NCI-H2196 treated with DMSO at 0.1 percent for 48 hours (cell line): ENCODE data around the gene FCGR3B.
"Not testable (repeated sequence)": the region's sequence is repeated elsewhere in the genome, so short reads cannot be mapped to it uniquely, and the experiment has no call there.

Experiments
- DNase-seq: peaks from one replicate; lab custom pipeline; 2025; ENCODE audit not compliant: unreplicated experiment; lab: John Stamatoyannopoulos, UW

FCGR3B gene

DNA sequence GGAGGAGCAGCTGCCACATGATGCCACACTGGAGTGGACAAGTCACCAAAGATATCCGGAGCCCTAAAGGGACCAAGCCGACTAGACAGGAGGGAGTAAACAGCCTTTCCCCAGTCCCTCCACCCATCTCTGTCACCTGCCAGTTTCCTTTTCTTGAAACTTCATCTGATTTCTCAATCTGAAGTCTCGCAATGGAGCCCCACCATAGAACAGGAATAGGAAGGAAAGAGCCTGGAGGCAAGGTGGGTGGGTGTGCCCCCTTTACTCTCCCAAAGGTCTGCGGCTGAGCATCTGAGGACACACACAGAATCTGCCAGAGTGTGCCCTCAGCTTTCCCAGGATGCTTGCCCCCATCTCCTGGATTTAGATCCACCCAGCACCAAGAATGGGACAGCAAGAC is at the start of gene FCGR3B:
TSS of gene FCGR3B (minus strand) at position 101 of the 400 bp plus-strand sequence. CDS start at position 19, 82 bp downstream.
- DNase-seq, result no peak

DNA sequence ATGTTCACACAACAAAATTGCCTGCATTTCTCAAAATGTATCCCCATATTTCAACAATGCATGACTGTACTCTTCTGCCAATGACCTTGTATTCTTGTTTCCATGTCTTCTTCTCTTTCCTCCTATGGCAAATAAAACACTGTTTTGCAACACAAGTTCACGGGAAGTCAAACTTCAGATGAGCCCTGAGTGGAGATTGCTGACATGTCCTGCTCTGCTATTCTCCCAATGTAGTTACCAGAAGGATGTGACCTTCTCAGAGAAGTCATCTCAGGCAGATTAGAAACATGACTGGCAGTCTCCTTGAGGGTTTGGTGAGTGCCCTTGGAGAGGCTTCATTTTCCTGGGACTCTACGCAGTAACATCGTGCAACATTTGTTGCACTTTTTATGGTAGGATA is 47.5 kb upstream of the FCGR3B start:
- no peak for DNase-seq

DNA sequence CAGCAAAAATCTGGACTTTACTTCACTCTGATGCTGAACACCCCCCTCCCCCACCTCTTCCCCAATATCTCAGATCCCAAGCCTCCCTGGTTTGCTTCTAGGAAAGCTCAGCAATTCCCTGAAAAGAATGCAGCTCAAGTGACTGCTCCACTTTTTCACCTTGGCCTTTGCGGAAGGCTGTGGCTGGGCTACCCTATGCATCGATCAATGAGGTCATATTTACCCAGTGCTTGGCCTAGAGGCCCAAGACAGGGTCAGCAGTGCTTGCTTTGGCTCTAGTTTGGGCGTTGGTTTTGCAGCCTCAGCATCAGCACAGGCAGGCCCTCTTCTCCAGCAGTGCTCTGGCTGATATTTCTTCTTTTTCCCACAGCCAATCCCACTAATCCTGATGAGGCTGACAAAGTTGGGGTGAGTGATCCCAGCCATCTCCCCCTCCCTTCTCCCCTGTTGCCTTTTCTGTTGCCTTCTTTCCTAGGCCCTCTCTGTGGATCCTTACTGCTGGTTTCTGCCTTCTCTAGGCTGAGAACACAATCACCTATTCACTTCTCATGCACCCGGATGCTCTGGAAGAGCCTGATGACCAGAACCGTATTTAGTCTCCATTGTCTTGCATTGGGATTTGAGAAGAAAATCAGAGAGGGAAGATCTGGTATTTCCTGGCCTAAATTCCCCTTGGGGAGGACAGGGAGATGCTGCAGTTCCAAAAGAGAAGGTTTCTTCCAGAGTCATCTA is 46.1 kb upstream of the FCGR3B start:
- DNase-seq, result no peak

DNA sequence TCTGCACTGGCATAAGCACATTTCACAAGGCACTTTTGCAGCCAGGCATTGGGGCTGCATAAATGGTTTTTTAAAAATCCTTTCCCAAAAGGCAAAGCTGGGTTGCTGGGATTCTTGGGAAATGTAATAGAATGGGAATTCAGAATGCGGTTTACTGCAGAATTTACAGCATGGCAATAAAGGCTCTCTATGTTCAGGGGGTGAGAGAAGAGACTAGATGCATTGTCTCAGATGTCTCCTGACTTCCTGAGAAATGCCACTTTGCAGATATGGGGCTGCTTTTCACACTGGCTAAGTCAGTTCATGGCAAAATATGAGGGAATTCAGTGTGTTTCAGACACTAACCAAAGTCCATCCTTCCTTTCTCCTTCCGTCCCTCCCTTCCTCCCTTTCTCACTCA is 45.5 kb upstream of the FCGR3B start:
- DNase-seq, result no peak

DNA sequence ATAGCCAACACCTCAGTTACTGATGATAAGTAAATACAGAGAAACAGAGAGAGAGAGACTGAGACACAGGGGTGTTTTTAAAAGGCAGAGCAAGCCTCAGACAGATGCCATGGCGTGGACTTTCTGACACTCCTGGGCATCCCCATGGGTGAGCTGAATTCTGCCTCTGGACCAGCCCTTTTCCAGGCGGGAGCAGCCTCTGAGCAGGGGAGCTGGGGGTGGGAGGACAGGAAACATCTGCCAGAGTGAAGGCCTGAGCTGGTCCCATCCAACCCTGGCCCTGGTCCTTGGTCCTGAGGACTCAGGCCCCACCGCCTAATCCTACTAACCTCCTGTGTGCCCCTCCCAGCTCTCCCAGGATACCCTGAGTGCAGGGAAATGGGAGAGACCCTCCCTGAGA is 43.9 kb upstream of the FCGR3B start:
- not testable (repeated sequence) for DNase-seq

DNA sequence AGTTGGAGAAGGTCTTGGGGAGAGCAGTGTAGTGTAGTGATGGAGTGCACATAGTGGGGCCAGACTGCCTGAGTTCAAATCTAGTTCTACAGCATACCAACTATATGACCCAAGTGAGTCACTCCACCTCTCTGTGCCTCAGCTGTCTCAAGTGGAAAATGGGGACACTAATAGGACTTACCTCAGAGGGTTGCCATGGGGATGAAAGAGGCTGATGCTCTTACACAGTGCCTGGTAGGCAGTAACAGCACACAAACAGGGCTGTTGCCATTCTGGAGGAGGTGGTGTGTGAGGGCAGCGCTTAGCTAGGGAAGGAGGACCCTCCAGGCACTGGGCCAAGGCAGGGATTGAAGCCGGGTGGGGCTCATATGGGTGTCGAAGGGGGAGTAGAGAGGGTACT is 43.5 kb upstream of the FCGR3B start:
- DNase-seq, result not testable (repeated sequence)

DNA sequence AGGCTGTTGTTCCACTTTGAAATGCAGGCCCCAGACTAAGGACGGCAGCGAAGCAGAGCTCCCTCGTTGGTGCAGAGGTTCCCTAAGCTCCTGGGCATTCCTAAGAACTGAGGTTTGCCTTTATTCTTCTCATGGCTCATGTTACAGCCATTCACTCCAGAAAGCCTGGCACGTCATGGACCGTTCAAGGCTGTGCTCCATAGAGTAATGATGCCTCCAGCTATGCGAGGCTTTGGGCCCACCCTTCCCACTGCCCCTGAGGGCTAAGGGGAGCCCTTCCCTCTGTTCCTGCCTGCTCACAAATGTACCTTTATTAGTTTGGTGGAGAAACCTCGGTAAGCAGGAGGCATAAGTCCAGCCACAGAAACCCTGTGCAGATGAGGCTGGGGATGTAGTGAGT is 42.5 kb upstream of the FCGR3B start:
- not testable (repeated sequence) for DNase-seq

DNA sequence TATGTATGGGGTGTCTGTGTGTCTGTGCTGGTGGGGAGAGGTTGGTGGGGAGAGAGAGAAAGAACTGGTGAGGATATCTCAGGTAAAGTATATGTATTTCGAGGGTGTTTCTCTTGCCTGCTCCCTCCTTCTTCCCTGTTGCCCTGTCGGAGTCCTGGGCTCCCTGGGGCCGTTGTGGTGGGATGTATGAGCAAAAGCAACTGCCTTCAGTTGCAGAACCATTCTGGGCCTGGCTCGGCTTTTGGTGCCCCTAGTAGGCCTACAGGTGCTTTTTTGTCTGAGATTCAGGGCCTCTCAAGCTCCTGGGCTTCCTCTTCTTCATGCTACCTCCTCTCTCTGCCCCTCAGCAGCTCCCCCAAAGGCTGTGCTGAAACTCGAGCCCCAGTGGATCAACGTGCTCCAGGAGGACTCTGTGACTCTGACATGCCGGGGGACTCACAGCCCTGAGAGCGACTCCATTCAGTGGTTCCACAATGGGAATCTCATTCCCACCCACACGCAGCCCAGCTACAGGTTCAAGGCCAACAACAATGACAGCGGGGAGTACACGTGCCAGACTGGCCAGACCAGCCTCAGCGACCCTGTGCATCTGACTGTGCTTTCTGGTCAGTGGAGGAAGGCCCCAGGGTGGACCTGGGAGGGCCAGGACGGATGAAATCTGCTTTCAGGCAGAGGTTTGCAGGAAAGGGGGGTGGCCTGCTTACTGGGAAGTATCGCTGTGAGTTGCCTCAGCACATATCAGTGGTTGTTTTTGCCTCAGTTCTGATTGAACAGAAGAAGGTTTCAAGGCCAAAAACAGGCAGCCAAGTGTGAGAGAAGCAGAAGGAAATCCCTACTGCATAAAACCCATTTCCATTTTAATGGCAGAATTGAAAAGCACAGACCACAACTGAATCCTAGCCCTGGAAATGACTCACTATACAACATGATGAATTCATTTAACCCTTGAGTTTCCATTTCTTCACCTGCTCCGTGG is 40.4 kb upstream of the FCGR3B start:
- not testable (repeated sequence) for DNase-seq

DNA sequence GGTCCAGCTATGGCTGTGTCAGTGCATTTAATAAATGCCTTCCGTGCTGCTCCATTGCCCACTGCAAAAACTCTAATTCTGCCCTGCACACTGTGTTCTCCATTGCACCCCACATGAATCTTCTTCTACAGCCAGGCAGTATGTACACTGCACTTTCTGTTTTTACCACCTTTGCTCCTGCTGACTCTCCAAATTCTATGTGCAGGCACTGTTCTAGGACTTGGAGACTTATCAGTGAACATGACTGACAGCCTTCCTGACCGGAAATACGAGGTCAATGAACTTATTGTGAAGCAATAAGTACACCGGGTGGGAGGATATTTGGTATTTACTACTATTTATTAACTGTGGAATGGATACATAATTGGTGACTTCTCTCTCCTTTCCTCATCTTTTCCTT is 33.7 kb upstream of the FCGR3B start:
- not testable (repeated sequence) for DNase-seq

DNA sequence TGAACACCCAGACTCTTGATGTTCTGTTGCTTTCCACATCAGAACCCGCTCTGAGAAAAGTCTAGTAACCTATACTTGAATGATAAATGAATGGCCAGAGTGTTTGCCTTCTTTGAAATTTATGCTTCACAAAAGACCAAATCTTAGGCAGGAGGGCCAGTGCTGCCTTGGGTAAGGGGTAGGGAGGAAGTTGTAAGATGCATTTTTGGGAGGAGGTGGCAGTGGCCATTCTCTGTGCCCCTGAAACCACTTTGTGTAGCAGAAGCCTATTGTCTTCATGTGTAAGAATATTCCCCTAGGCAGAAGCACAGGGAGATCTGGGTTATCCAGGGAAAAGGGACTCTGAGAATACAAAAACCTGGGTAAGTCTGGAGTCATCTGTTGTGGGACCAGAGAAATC is 32.6 kb upstream of the FCGR3B start:
- DNase-seq, result not testable (repeated sequence)

DNA sequence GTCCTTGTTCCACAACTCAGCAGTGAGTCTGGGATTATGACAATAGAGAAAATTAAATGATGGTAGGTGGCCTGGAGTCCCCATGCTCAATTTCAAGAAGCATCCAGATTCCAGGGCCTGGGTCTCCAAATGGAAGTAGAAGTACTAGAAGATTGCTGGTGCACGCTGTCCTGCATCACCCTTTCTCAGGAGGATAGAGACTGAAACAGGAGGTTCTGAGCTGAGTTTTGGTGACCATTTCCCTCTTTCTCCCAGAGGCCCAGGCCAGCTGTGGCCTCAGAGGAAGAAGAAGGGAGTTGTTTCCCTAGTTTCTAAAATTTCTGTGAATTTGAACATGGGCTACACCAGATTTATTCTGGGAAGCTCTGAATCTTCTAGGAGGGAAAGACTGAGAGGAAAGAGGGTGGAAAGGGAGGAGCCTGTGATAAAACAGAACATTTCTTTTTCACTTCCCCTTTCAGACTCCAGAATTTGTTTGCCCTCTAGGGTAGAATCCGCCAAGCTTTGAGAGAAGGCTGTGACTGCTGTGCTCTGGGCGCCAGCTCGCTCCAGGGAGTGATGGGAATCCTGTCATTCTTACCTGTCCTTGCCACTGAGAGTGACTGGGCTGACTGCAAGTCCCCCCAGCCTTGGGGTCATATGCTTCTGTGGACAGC is 31.8 kb upstream of the FCGR3B start, which contains the start of gene FCGR2B:
TSS of gene FCGR2B (plus strand) at position 460 of the 656 bp plus-strand sequence. CDS start at position 559, 99 bp downstream.
- not testable (repeated sequence) for DNase-seq

DNA sequence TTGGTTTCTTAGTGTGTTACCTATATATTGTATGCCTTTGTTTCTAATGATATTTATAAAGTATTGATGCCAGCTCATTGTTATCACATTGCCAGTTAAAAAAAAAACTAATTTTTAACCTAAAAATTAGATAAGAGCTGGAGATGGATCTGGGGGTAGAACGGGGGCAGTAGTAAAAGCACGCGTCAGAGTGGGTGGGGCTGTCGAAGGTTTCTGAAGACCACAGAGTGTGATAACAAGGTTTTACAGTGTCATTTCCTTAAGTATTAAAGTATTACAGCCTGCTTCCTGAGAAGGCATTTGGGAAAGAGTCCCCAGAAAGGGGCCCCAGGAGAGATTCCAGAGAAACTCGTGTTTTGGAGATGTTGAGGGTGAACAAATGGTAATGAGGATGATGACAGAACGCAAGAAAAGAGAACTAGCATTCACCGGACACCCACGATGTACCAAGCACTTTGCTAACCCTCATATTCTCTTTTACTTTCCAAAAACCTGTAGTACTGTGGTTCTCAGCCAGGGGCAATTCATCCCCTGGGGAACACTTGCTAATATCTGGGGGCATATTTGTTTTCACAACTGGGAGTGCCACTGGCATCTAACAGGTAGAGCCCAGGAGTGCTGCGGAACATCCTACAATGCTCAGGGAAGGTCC is 30.8 kb upstream of the FCGR3B start:
- DNase-seq, result not testable (repeated sequence)

DNA sequence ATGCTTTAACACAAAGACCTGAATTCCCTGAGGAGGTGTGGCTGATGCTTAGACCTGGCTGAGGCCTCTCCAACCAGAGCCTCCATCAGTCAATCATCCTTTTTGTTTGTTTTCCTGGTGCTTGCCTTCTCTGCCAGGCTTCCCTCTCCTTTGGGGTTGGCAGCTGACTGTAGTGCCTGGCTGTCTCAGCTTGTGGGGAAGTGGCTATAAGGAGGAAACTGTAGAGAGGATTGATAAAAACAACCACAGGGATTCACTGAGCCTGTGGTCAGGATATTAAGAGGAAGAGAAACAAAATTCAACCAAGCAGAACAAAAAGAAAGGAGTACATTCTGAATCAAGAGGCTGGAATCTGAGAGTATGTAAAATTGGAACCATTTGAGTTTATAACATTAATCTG is 27.5 kb upstream of the FCGR3B start:
- DNase-seq, result not testable (repeated sequence)

DNA sequence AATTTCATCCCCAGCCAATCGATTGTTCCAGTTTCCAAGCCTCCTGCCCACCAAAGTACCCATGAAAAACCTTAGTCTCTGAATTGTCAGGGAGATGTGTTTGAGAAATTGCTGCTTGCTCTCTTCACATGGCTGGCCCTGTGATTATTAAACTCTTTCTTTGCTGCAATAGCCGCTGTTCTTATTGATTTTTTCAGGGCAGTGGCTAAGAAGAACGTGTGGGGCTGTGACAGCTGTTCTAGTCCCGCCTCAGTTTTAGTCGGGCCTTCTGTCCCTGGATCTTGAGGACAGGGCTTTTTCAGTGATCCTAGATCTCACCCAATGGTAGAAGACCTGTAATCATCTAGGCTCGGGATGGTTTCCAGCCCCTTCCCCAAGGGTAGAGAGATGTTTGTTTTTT is 23.0 kb upstream of the FCGR3B start:
- DNase-seq, result not testable (repeated sequence)

DNA sequence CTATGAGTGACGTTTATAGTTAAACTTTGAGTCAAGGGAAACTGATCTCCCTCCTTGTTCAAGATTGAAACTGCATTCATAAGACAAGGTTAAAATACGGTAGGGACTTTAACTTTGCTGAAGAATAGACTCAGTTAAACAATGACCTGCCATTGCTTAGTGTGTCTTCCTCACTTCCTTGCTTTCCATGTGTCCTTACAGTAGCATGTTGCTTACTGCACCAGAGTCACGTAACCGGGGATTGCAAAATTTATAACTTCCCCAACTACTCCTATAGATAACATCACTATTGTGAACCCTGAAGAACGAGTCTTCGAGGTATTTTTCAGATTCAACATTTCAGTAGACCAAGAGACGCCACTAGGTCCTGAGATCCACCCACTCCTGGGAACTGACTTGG is 22.6 kb upstream of the FCGR3B start:
- DNase-seq, result not testable (repeated sequence)

DNA sequence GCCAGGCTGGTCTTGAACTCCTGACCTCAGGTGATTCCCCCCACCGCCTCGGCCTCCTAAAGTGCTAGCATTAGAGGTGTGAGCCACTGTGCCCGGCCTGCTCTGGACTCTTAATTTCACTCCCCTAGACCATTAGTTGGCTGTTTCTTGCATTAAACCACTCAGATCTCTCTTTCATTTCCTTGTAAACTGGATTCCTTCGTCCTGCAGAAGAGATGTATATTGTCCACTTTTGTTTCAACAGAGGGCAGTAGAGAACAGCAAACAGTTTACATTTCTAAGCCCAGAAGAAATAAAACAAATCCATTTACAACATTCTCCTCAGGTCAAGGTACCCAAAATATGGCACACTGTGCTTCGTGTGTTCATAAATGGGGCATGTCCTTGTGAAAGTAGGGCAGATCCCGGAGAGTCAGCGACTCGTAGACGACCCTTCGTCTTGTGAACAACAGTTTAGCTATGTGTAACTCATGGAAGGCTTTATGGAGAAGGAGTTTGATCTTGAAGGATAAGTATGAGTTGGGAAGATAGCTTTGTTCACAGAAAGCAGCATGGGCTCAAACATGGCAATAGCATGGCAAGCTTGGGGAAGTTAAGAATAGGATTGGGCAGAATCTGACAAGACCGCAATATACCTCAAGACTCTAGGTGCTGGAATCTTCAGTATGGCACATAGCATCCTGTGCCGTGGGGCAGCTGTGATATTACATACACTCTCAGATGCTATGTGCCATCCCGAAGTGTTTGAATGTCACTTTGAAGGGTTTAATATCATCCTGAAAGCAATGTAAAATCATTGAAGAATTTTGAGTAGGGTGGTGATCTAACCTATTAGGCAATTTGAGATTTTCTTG is 16.8 kb upstream of the FCGR3B start:
- DNase-seq, result not testable (repeated sequence)

DNA sequence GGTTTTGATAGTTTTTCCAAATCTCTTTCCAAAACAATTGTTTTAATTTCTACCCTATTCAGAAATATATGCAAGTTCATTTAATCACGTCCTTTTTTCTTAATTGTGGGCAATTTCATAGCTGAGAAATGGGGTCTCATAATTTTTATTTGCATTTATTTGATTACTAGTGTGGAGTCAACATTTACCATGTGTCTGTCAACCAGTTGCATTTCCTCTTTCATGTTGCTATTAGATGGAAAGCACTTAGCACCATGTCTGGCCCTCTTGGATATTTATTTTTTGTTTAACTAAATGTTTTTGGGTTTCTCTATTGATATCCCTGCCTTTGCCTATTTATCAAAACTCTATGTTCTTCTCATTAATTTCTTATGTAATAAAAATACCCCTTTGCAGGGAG is 13.9 kb upstream of the FCGR3B start:
- not testable (repeated sequence) for DNase-seq

DNA sequence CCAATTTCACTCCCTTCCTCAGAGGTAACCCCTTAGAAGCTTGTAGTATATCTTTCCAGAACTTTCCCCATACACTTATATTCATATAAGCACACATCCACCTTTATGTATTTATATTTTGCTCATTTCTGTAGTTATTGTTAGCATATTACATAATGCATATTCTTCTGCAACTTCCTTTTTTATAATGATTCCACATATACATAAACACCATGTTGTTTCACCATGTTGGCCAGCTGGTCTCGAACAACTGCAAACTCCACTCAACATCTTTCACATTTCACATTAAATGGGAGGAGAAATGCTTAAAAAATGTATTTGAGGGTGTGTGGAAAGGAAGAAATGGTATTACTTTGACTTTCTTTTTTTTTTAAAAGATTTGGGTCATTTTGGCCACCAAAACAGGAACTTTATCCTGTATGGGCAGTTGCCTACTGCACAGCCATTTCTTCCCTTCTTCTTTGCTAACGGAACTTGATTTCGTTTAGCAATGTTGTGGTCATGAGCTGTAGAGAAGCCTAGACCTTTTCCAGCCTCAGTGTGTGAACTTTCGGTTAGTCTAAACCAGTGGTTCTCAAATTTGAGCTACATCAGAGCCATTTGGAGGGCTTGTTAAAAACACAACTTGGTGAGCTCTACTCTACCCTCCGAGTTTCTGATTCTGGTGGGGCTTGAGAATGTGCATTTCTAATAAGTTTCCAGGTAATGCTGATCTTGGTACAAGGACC is 12.7 kb upstream of the FCGR3B start:
- not testable (repeated sequence) for DNase-seq

DNA sequence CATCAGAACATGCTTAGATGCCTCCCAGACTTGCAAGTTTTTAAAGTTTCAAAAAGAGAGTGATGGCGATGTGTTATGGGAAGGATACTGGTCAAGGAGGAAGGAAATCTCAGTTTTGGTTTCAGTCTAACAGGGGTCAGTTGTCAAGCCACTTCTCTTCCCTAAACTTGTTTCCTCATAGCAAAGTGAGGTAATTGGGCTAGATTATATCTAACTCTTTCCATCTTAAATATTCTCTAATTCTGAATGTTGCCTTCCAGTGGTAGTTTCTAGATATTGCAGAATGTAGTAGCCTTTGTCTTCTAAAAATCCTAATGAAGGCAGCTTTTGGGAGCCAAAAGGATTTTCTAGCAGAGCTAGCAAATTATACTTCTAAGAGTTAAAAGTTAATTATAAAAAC is 11.7 kb upstream of the FCGR3B start:
- not testable (repeated sequence) for DNase-seq
